HepG2 (cell line): ENCODE measurements around the gene ERMARD. TPM values are rescaled to one million over a fixed set of nuclear protein-coding genes. Genes with fewer than 3 reads are reported as not detected.

ENCODE experiments used
- ATAC-seq: fragments of 200-7000 bp; cut with Tn5 transposase; 3 replicates; pipeline ENCODE4 v1.9.1; 2020; ENCODE audit warnings: mild to moderate bottlenecking, moderate library complexity
- BruUV-seq: library from RNA; stranded (reverse); fragments of 400-500 nt; replicated peaks from 2 replicates; lab custom pipeline; 2021; lab: Mats Ljungman, UMichigan
- CTCF ChIA-PET: fragments of 300-600 bp; formaldehyde crosslinking; extraction: SDS; loops from one replicate; lab custom pipeline; 2021; ENCODE audit warnings: low total read pairs, inconsistent platforms, low intra/inter-chr PET ratio; lab: Yijun Ruan, JAX
- POLR2A ChIA-PET: fragments of 350-600 bp; sonication (Branson Sonifier 250); formaldehyde crosslinking; loops from one replicate; lab custom pipeline; 2020; ENCODE audit warnings: antibody characterized with exemption, inconsistent platforms; lab: Yijun Ruan, JAX
- DNase-seq: peaks from one replicate; pipeline ENCODE4 v3.0.0-alpha.2; 2015; ENCODE audit warnings: low spot score
- FAIRE-seq: peaks from 3 replicates; lab custom pipeline; 2011; peaks lifted over from hg19 to GRCh38; lab: Jason Lieb, UNC
- H2AFZ ChIP-seq: one replicate; pipeline ENCODE4 v1.6.1; 2011; ENCODE audit warnings: low read length, inconsistent platforms
- H3K27ac ChIP-seq: fragments of 300-600 bp; 3 replicates; pipeline ENCODE4 v1.8.0; 2011; ENCODE audit warnings: mixed run types, mild to moderate bottlenecking, mixed read lengths, low read length, inconsistent platforms; ENCODE audit not compliant: insufficient read depth; ENCODE audit errors: extremely low read length
- H3K27me3 ChIP-seq, 2 experiments: fragments of 200-600 bp in 1 of 2; 2 replicates in 1 of 2; 3 replicates in 1 of 2; pipeline versions ENCODE4 v1.6.0 to v1.8.0; 2011; ENCODE audit warnings: low read length in 2 of 2, mild to moderate bottlenecking in 2 of 2, moderate library complexity in 2 of 2, inconsistent platforms in 1 of 2; ENCODE audit not compliant: insufficient read depth in 2 of 2, control insufficient read depth in 1 of 2
- H3K36me3 ChIP-seq, 2 experiments: fragments of 200-600 bp in 1 of 2; replicated peaks in 1 of 2; 2 replicates in 1 of 2; 3 replicates in 1 of 2; pipeline versions ENCODE4 v1.5.1 to v1.8.0; 2011; ENCODE audit warnings: low read length in 2 of 2, inconsistent platforms in 1 of 2; ENCODE audit not compliant: insufficient read depth in 2 of 2, control insufficient read depth in 1 of 2
- H3K4me1 ChIP-seq: 2 replicates; pipeline ENCODE4 v1.5.1; 2012; ENCODE audit warnings: low read length, inconsistent platforms; ENCODE audit not compliant: insufficient read depth
- H3K4me2 ChIP-seq: 2 replicates; pipeline ENCODE4 v1.6.0; 2011; ENCODE audit warnings: low read depth, low read length, inconsistent platforms
- H3K4me3 ChIP-seq, 3 experiments: fragments of 200-600 bp in 1 of 3; sonication (generic), shearing (Covaris generic) in 1 of 3; replicated peaks in 1 of 3; 2 replicates each; pipeline ENCODE4 v1.5.1; 2011 to 2016; ENCODE audit warnings: low read length in 3 of 3, inconsistent platforms in 2 of 3, low read depth in 2 of 3, mild to moderate bottlenecking in 2 of 3, control low read depth in 1 of 3, mixed read lengths in 1 of 3; ENCODE audit not compliant: insufficient read depth in 1 of 3
- H3K79me2 ChIP-seq: one replicate; pipeline ENCODE4 v1.6.1; 2011; ENCODE audit warnings: low read length, inconsistent platforms; ENCODE audit not compliant: insufficient read depth
- H3K9ac ChIP-seq: 2 replicates; pipeline ENCODE4 v1.6.0; 2011; ENCODE audit warnings: mild to moderate bottlenecking, low read depth, low read length, inconsistent platforms; ENCODE audit not compliant: insufficient read depth
- H3K9me3 ChIP-seq: 2 replicates; pipeline ENCODE4 v1.5.1; 2012; ENCODE audit warnings: mild to moderate bottlenecking, low read length
- H4K20me1 ChIP-seq: 2 replicates; pipeline ENCODE4 v1.6.0; 2011; ENCODE audit warnings: inconsistent platforms, mild to moderate bottlenecking, low read length, moderate library complexity; ENCODE audit not compliant: insufficient read depth
- CEBPZ ChIP-seq: IDR thresholded peaks from 2 replicates; pipeline ENCODE4 v1.6.1; 2012; ENCODE audit warnings: low read length, improper control_type of control experiment
- KDM2A ChIP-seq: sonication (generic); formaldehyde crosslinking; IDR thresholded peaks from 2 replicates; pipeline ENCODE4 v1.4.0; 2020; ENCODE audit warnings: low read depth, missing genetic modification reagents, borderline replicate concordance
- KDM5B ChIP-seq: sonication (generic); formaldehyde crosslinking; IDR thresholded peaks from 2 replicates; pipeline ENCODE4 v1.4.0; 2020; ENCODE audit warnings: missing genetic modification reagents, mild to moderate bottlenecking, borderline replicate concordance
- MYC ChIP-seq: sonication (generic); formaldehyde crosslinking; IDR thresholded peaks from 2 replicates; pipeline ENCODE4 v1.9.0; 2021; ENCODE audit warnings: missing genetic modification reagents, borderline replicate concordance
- NFE2L1 ChIP-seq: sonication (generic); formaldehyde crosslinking; IDR thresholded peaks from 2 replicates; pipeline ENCODE4 v1.4.0; 2020; ENCODE audit warnings: missing genetic modification reagents, mild to moderate bottlenecking, borderline replicate concordance
- NFIC ChIP-seq: IDR thresholded peaks from 2 replicates; pipeline ENCODE4 v1.6.1; 2012; ENCODE audit warnings: mild to moderate bottlenecking, low read length, inconsistent platforms
- PCBP1 ChIP-seq: fragments of 200-400 bp; formaldehyde crosslinking; IDR thresholded peaks from 2 replicates; pipeline ENCODE4 v1.6.1; 2017; ENCODE audit warnings: mild to moderate bottlenecking, low read depth, low read length, borderline replicate concordance
- SCMH1 ChIP-seq: sonication (generic); formaldehyde crosslinking; IDR thresholded peaks from 2 replicates; pipeline ENCODE4 v1.9.0; 2021; ENCODE audit warnings: missing genetic modification reagents, mild to moderate bottlenecking, borderline replicate concordance
- SNAI1 ChIP-seq: sonication (generic); formaldehyde crosslinking; IDR thresholded peaks from 2 replicates; pipeline ENCODE4 v1.5.0; 2020; ENCODE audit warnings: mild to moderate bottlenecking, missing genetic modification reagents, borderline replicate concordance
- SOX5 ChIP-seq: IDR thresholded peaks from 2 replicates; pipeline ENCODE4 v1.6.1; 2016; ENCODE audit warnings: borderline replicate concordance
- ZFP36L1 ChIP-seq: sonication (generic); formaldehyde crosslinking; IDR thresholded peaks from 2 replicates; pipeline ENCODE4 v1.8.0; 2022; ENCODE audit warnings: mild to moderate bottlenecking, missing genetic modification reagents, moderate library complexity
- ZFP82 ChIP-seq: sonication (generic); formaldehyde crosslinking; IDR thresholded peaks from 2 replicates; pipeline ENCODE4 v1.5.1; 2020; ENCODE audit warnings: mild to moderate bottlenecking, missing genetic modification reagents, borderline replicate concordance
- ZFX ChIP-seq: sonication (generic); formaldehyde crosslinking; IDR thresholded peaks from 2 replicates; pipeline ENCODE4 v1.4.0; 2020; ENCODE audit warnings: mild to moderate bottlenecking, low read depth, missing genetic modification reagents, moderate library complexity
- ZNF3 ChIP-seq: IDR thresholded peaks from 2 replicates; pipeline ENCODE4 v1.7.0; 2017; ENCODE audit warnings: inconsistent platforms
- ZNF564 ChIP-seq: sonication (generic); formaldehyde crosslinking; IDR thresholded peaks from 2 replicates; pipeline ENCODE4 v1.8.1; 2023; ENCODE audit warnings: mild to moderate bottlenecking, missing genetic modification reagents
- ZNF616 ChIP-seq: sonication (generic); formaldehyde crosslinking; IDR thresholded peaks from 2 replicates; pipeline ENCODE4 v1.5.0; 2020; ENCODE audit warnings: low read depth, mild to moderate bottlenecking, missing genetic modification reagents
- ZNF878 ChIP-seq: sonication (generic); formaldehyde crosslinking; IDR thresholded peaks from 2 replicates; pipeline ENCODE4 v1.8.1; 2023; ENCODE audit warnings: mild to moderate bottlenecking, missing genetic modification reagents, moderate library complexity
- WGBS: methylation state at CpG from one replicate; pipeline ENCODE4 v1.1.6; 2017; ENCODE audit warnings: low lambda C conversion rate; 5-methylcytosine and 5-hydroxymethylcytosine counted together
- in situ Hi-C: cut with HindIII; loops from 2 replicates; pipeline ENCODE4 v1.10.0; 2017; ENCODE audit warnings: low pct_unique_long_range_greater_than_20kb; ENCODE audit not compliant: extremely low pct_ligation_motif_present
- intact Hi-C: fragments of 100-400 bp; cut with micrococcal nuclease; formaldehyde crosslinking; loops from one replicate; pipeline ENCODE4 v1.10.0; 2022; ENCODE audit not compliant: unreplicated experiment
- polyA plus RNA-seq, 8 experiments: library from polyadenylated mRNA; depleted of rRNA in 3 of 8; stranded (reverse) in 7 of 8; unstranded in 1 of 8; fragments of >200 nt; fragmentation: Illumina TruSeq in 4 of 8; extraction: Trizol in 4 of 8; gene quantifications; 2 replicates each; pipeline versions ENCODE4 v1.2.1 to v1.2.3, GENCODE V29; 2011 to 2016; ENCODE audit warnings: low read depth in 4 of 8, missing spikeins in 1 of 8, mixed read lengths in 1 of 8; ENCODE audit not compliant: insufficient read depth in 1 of 8
- total RNA-seq, 5 experiments: library from RNA; depleted of rRNA; stranded (reverse); fragments of >200 nt; fragmentation: Illumina TruSeq; extraction: Trizol; gene quantifications; 2 replicates each; pipeline ENCODE4 v1.2.3, GENCODE V29; 2016; ENCODE audit warnings: low read depth in 1 of 5

Gene ERMARD
- total and polyA plus RNA-seq, 2 of the 13 experiments (the other 11 are each of a cell fraction or from before 2014, with no cell fraction given), result 8.8 to 10.7 TPM

DNA sequence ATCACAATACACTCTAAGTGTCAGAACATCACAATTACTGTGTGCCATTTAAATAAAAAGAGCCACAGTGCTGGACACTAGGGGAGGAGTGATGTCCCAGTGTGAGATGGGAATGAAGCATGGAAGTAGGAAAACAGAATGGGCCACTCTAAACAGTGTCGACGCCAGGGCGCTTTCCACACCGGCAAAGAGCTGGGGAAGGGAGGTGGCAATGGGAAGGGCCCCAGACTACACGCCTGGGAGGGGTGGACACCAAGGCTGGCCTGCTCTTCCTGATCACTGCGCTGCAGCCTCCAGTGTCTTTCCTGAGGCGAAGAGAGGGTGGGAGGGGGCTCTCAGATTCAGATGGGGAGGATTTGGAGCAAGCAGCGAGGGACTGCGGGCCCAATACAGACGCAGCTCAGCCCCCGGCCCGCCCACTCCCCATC, 75.9 kb downstream of the ERMARD start:
- BruUV-seq, result no TSS peak
- ATAC-seq, result no peak
- peaks cover 0 to 18% of the 10 kb centered on the region in 2 experiments; a peak in 3 of 5 replicates for H3K27me3 ChIP-seq

DNA sequence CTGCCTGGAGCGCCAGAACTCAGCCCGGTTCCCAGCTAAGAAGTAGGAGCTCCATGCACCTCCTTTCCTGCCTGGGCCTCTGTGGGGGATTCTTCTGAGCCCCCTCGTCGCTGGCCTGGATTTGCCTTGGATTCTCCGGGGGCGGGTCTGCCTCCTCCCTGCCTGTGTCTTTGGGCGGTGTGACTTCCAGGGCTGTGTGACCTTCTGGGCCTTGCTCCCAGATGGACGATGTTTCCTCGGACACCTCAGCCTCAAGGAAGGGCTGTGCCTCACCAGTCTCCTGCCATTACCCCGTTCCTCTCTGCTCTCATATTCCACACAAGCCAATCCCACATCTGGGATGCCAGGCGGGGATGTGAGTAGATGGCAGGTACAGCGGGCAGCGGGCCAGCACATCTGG, 76.8 kb downstream of the ERMARD start:
- no TSS peak for BruUV-seq
- ATAC-seq, result no peak
- TF ChIP-seq ZFP82, result no peak
- no peak for TF ChIP-seq CEBPZ
- no peak for TF ChIP-seq PCBP1
- TF ChIP-seq SNAI1 (CRISPR knock-in tag), result no peak
- TF ChIP-seq MYC (CRISPR knock-in tag), result no peak
- no peak for TF ChIP-seq NFE2L1 (CRISPR knock-in tag)
- TF ChIP-seq NFIC, result no peak
- no peak for TF ChIP-seq KDM5B (CRISPR knock-in tag)
- no peak for TF ChIP-seq KDM2A (CRISPR knock-in tag)
- no peak for TF ChIP-seq ZNF3
- no peak for TF ChIP-seq SOX5 (CRISPR knock-in tag)
- no peak for TF ChIP-seq ZNF616
- TF ChIP-seq SCMH1, result no peak
- no peak for TF ChIP-seq ZFX
- no peak for TF ChIP-seq ZNF878 (CRISPR knock-in tag)
- TF ChIP-seq ZNF564 (CRISPR knock-in tag), result no peak

More for the DNA sequence above, 75.9 kb downstream of the ERMARD start:
- Histone ChIP-seq H3K4me2 (no peak overlapping the region), H3K27ac (no peak overlapping the region), H3K4me1 (peaks cover 12% of the 10 kb centered on the region), H3K9me3 (no peaks in the 10 kb centered on the region), H2AFZ (no peak overlapping the region), H3K4me3 (no peak overlapping the region), H4K20me1 (no peaks in the 10 kb centered on the region), H3K79me2 (no peaks in the 10 kb centered on the region), H3K36me3 (no peaks in the 10 kb centered on the region), H3K9ac (no peak overlapping the region)
- in situ Hi-C loops (no loop called here), intact Hi-C loops (no loop called here)
- DNase-seq, result no peak
- POLR2A ChIA-PET, result no interaction called here
- CTCF ChIA-PET, result no interaction called here
- FAIRE-seq, result no peak
- TF ChIP-seq ZFP36L1 (CRISPR knock-in tag), result no peak
- WGBS, result 55% methylated on average over 12 of the region's 12 CpGs

More for the DNA sequence above, 76.8 kb downstream of the ERMARD start:
- FAIRE-seq, result no peak
- CTCF ChIA-PET, result no interaction called here
- no peak overlapping the region for H3K27ac ChIP-seq
- H2AFZ ChIP-seq, result no peak overlapping the region
- no peaks in the 10 kb centered on the region for H3K9me3 ChIP-seq
- peaks cover 19% of the 10 kb centered on the region for H3K4me1 ChIP-seq
- intact Hi-C loops (no loop called here), in situ Hi-C loops (no loop called here)
- H3K4me2 ChIP-seq, result no peak overlapping the region
- no peaks in the 10 kb centered on the region for H4K20me1 ChIP-seq
- H3K36me3 ChIP-seq, result no peaks in the 10 kb centered on the region
- POLR2A ChIA-PET, result no interaction called here
- H3K4me3 ChIP-seq, result no peak overlapping the region
- 58% methylated on average over 8 of the region's 13 CpGs for WGBS
- H3K79me2 ChIP-seq, result no peaks in the 10 kb centered on the region
- DNase-seq, result no peak
- peaks cover 0 to 22% of the 10 kb centered on the region in 2 experiments; a peak in 4 of 5 replicates for H3K27me3 ChIP-seq
- no peak overlapping the region for H3K9ac ChIP-seq
